Activated CD4-positive, alpha-beta memory T cell treated with anti-CD3 and anti-CD28 coated beads, Interleukin-2, amount 10 ng/mL, durations not matched to agents 7 days and 5 days (primary cell): ENCODE measurements around the gene RND3. TPM values are rescaled to one million over a fixed set of nuclear protein-coding genes. Genes with fewer than 3 reads are reported as not detected.

ENCODE experiments used
- CTCF ChIA-PET: fragments of 350-600 bp; sonication (Branson Sonifier 250); formaldehyde crosslinking; loops from one replicate; lab custom pipeline; 2021; ENCODE audit warnings: antibody characterized with exemption, inconsistent platforms; lab: Charles Lee
- POLR2A ChIA-PET: fragments of 350-600 bp; sonication (Branson Sonifier 250); formaldehyde crosslinking; loops from one replicate; lab custom pipeline; 2021; ENCODE audit warnings: antibody characterized with exemption; lab: Charles Lee
- DNase-seq: peaks from one replicate; pipeline ENCODE4 v3.0.0-alpha.2; 2020
- H3K27ac Mint-ChIP-seq: one replicate; pipeline ENCODE4 v1.8.0; 2021; ENCODE audit warnings: mild to moderate bottlenecking, mixed read lengths
- H3K27me3 Mint-ChIP-seq: one replicate; pipeline ENCODE4 v1.8.0; 2021; ENCODE audit warnings: mixed read lengths
- H3K36me3 Mint-ChIP-seq: one replicate; pipeline ENCODE4 v1.8.0; 2021; ENCODE audit warnings: low read depth, mixed read lengths
- H3K4me1 Mint-ChIP-seq: one replicate; pipeline ENCODE4 v1.8.0; 2021; ENCODE audit warnings: mixed read lengths
- H3K4me3 Mint-ChIP-seq: one replicate; pipeline ENCODE4 v1.8.0; 2021; ENCODE audit warnings: mild to moderate bottlenecking, mixed read lengths
- H3K9me3 Mint-ChIP-seq: one replicate; pipeline ENCODE4 v1.8.0; 2021; ENCODE audit warnings: mixed read lengths
- total RNA-seq, 2 experiments: library from RNA; stranded (reverse); gene quantifications; one replicate each; pipeline ENCODE4 v1.2.3, GENCODE V29; 2021

RND3 gene
- total RNA-seq, 2 experiments from 2014 or later = not detected

- no peak overlapping the region for H3K4me3 Mint-ChIP-seq
- ChIA-PET POLR2A (no interaction called here), CTCF (no interaction called here)
- no peaks in the 10 kb centered on the region for H3K9me3 Mint-ChIP-seq
- H3K27ac Mint-ChIP-seq = no peak overlapping the region
- peaks cover 8% of the 10 kb centered on the region for H3K4me1 Mint-ChIP-seq
- no peaks in the 10 kb centered on the region for H3K36me3 Mint-ChIP-seq
- no peak for DNase-seq
- H3K27me3 Mint-ChIP-seq = peaks cover 44% of the 10 kb centered on the region
Observed at GRCh38 chr2:150485871-150486538, 1.5 kb downstream of the RND3 start.

- POLR2A ChIA-PET = no interaction called here
- Mint-ChIP-seq H3K27ac (no peak overlapping the region), H3K4me1 (peaks cover 8% of the 10 kb centered on the region), H3K36me3 (no peaks in the 10 kb centered on the region), H3K27me3 (peaks cover 44% of the 10 kb centered on the region), H3K4me3 (no peak overlapping the region), H3K9me3 (no peaks in the 10 kb centered on the region)
- CTCF ChIA-PET = no interaction called here
- DNase-seq = no peak
Observed at GRCh38 chr2:150485114-150485870, 2.2 kb downstream of the RND3 start.

GRCh38 chr2:150484461-150485021 is 2.9 kb downstream of the RND3 start:
- peaks cover 44% of the 10 kb centered on the region for H3K27me3 Mint-ChIP-seq

GRCh38 chr2:150484006-150484405 is 3.5 kb downstream of the RND3 start:
- peaks cover 44% of the 10 kb centered on the region for H3K27me3 Mint-ChIP-seq
- no peaks in the 10 kb centered on the region for H3K9me3 Mint-ChIP-seq
- H3K4me3 Mint-ChIP-seq = no peak overlapping the region
- ChIA-PET CTCF (no interaction called here), POLR2A (no interaction called here)
- H3K4me1 Mint-ChIP-seq = peaks cover 8% of the 10 kb centered on the region
- DNase-seq = no peak
- no peak overlapping the region for H3K27ac Mint-ChIP-seq
- no peaks in the 10 kb centered on the region for H3K36me3 Mint-ChIP-seq

More at GRCh38 chr2:150484461-150485021, 2.9 kb downstream of the RND3 start:
- Mint-ChIP-seq H3K27ac (no peak overlapping the region), H3K9me3 (no peaks in the 10 kb centered on the region), H3K4me1 (peaks cover 8% of the 10 kb centered on the region), H3K36me3 (no peaks in the 10 kb centered on the region), H3K4me3 (no peak overlapping the region)
- POLR2A ChIA-PET = no interaction called here
- no peak for DNase-seq
- CTCF ChIA-PET = no interaction called here

- H3K27ac Mint-ChIP-seq = no peak overlapping the region
- POLR2A ChIA-PET = no interaction called here
- no peaks in the 10 kb centered on the region for H3K36me3 Mint-ChIP-seq
- no peaks in the 10 kb centered on the region for H3K9me3 Mint-ChIP-seq
- H3K4me1 Mint-ChIP-seq = peaks cover 8% of the 10 kb centered on the region
- CTCF ChIA-PET = no interaction called here
- H3K27me3 Mint-ChIP-seq = peaks cover 42% of the 10 kb centered on the region
- no peak for DNase-seq
- no peak overlapping the region for H3K4me3 Mint-ChIP-seq
Observed at GRCh38 chr2:150483532-150483931, 3.9 kb downstream of the RND3 start.

- peaks cover 39% of the 10 kb centered on the region for H3K27me3 Mint-ChIP-seq
- no peaks in the 10 kb centered on the region for H3K9me3 Mint-ChIP-seq
- no peaks in the 10 kb centered on the region for H3K36me3 Mint-ChIP-seq
- no peak overlapping the region for H3K27ac Mint-ChIP-seq
- H3K4me3 Mint-ChIP-seq = no peak overlapping the region
- peaks cover 8% of the 10 kb centered on the region for H3K4me1 Mint-ChIP-seq
- ChIA-PET CTCF (no interaction called here), POLR2A (no interaction called here)
- no peak for DNase-seq
Observed at GRCh38 chr2:150482667-150483400, 4.6 kb downstream of the RND3 start.

- ChIA-PET POLR2A (no interaction called here), CTCF (no interaction called here)
- Mint-ChIP-seq H3K9me3 (no peaks in the 10 kb centered on the region), H3K4me1 (peaks cover 6% of the 10 kb centered on the region), H3K36me3 (no peaks in the 10 kb centered on the region), H3K4me3 (no peak overlapping the region), H3K27me3 (peaks cover 33% of the 10 kb centered on the region), H3K27ac (no peak overlapping the region)
- DNase-seq = no peak
Observed at GRCh38 chr2:150482111-150482510, 5.4 kb downstream of the RND3 start.

GRCh38 chr2:150480971-150481830 is 6.3 kb downstream of the RND3 start:
- Mint-ChIP-seq H3K4me1 (no peaks in the 10 kb centered on the region), H3K36me3 (no peaks in the 10 kb centered on the region), H3K4me3 (no peak overlapping the region), H3K9me3 (no peaks in the 10 kb centered on the region), H3K27ac (no peak overlapping the region), H3K27me3 (peaks cover 26% of the 10 kb centered on the region)
- no peak for DNase-seq
- POLR2A ChIA-PET = no interaction called here
- CTCF ChIA-PET = no interaction called here

GRCh38 chr2:150480241-150480640 is 7.2 kb downstream of the RND3 start:
- no peak overlapping the region for H3K27ac Mint-ChIP-seq
- H3K4me3 Mint-ChIP-seq = no peak overlapping the region
- peaks cover 16% of the 10 kb centered on the region for H3K27me3 Mint-ChIP-seq
- POLR2A ChIA-PET = no interaction called here
- no peaks in the 10 kb centered on the region for H3K36me3 Mint-ChIP-seq
- DNase-seq = no peak
- H3K9me3 Mint-ChIP-seq = no peaks in the 10 kb centered on the region
- CTCF ChIA-PET = no interaction called here
- H3K4me1 Mint-ChIP-seq = no peaks in the 10 kb centered on the region

GRCh38 chr2:150479075-150479915 is 8.2 kb downstream of the RND3 start:
- POLR2A ChIA-PET = no interaction called here

GRCh38 chr2:150478200-150478974 is 9.1 kb downstream of the RND3 start:
- Mint-ChIP-seq H3K4me1 (no peaks in the 10 kb centered on the region), H3K27ac (no peak overlapping the region), H3K9me3 (no peaks in the 10 kb centered on the region), H3K27me3 (peaks cover 1% of the 10 kb centered on the region), H3K4me3 (no peak overlapping the region), H3K36me3 (no peaks in the 10 kb centered on the region)
- no peak for DNase-seq
- ChIA-PET CTCF (no interaction called here), POLR2A (no interaction called here)

More at GRCh38 chr2:150479075-150479915, 8.2 kb downstream of the RND3 start:
- DNase-seq = no peak
- Mint-ChIP-seq H3K36me3 (no peaks in the 10 kb centered on the region), H3K4me1 (no peaks in the 10 kb centered on the region), H3K27ac (no peak overlapping the region), H3K9me3 (no peaks in the 10 kb centered on the region), H3K4me3 (no peak overlapping the region), H3K27me3 (peaks cover 6% of the 10 kb centered on the region)
- CTCF ChIA-PET = no interaction called here
